Activated T-helper 17 cell treated with anti-CD3 and anti-CD28 coated beads, Interleukin-2, amount 50 U/mL, for 72 hours (primary cell): ENCODE results near the gene HEYL. TPM values are rescaled to one million over a fixed set of nuclear protein-coding genes. Genes with fewer than 3 reads are reported as not detected.
A peak's percentile ranks its signal among the peaks of the same experiment; 100 is the strongest.

Experiments
- ATAC-seq: fragments of 150-1000 bp; cut with Tn5 transposase; replicated peaks from 2 replicates; pipeline ENCODE4 v1.10.0; 2021; ENCODE audit warnings: mild to moderate bottlenecking, moderate library complexity
- H3K27ac Mint-ChIP-seq: one replicate; pipeline ENCODE4 v1.8.0; 2022; ENCODE audit warnings: mixed read lengths
- H3K27me3 Mint-ChIP-seq: one replicate; pipeline ENCODE4 v1.8.0; 2022; ENCODE audit warnings: mixed read lengths
- H3K36me3 Mint-ChIP-seq: one replicate; pipeline ENCODE4 v1.8.0; 2022; ENCODE audit warnings: low read depth, mild to moderate bottlenecking, mixed read lengths
- H3K4me1 Mint-ChIP-seq: one replicate; pipeline ENCODE4 v1.8.0; 2022; ENCODE audit warnings: mixed read lengths
- H3K4me3 Mint-ChIP-seq: one replicate; pipeline ENCODE4 v1.8.0; 2022; ENCODE audit warnings: mild to moderate bottlenecking, mixed read lengths
- H3K9me3 Mint-ChIP-seq: one replicate; pipeline ENCODE4 v1.8.0; 2022; ENCODE audit warnings: mixed read lengths
- total RNA-seq, 2 donors: library from RNA; stranded (reverse); gene quantifications; one replicate each; pipeline ENCODE4 v1.2.3, GENCODE V29; 2022

The HEYL gene
- total RNA-seq, 2 donors from 2014 or later, result 0.40 TPM; not detected in 1

- ATAC-seq, result no peak
- Mint-ChIP-seq H3K27me3 (no peaks in the 10 kb centered on the region), H3K27ac (no peak overlapping the region), H3K36me3 (no peaks in the 10 kb centered on the region), H3K9me3 (no peaks in the 10 kb centered on the region), H3K4me3 (no peak overlapping the region), H3K4me1 (peaks cover 9% of the 10 kb centered on the region)
Observed at GRCh38 chr1:39655578-39656268, 16.3 kb upstream of the HEYL start.

DNA sequence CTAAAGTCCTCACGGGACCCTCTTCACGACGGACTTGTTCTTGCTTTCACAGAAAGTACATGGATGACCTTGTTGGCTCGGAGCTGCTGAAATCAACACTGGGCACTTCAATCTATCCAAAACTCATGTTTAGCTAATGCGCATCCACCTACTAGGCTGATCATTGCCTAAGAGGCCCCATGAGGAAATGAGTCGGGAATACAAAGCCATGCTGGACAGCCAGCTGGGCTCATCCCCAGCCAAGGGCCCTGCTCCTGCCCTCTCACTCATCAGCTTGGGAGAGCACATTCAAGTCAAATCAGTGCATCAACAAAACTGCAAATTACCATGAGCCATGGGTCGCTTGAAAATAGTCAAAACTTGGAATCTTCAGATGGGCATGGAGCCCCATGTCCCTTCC is 14.8 kb upstream of the HEYL start:
- H3K27ac Mint-ChIP-seq, result no peak overlapping the region

GRCh38 chr1:39653546-39654031 is 14.1 kb upstream of the HEYL start:
- ATAC-seq, result peak; percentile 77
- Mint-ChIP-seq H3K36me3 (no peaks in the 10 kb centered on the region), H3K27me3 (no peaks in the 10 kb centered on the region), H3K4me3 (no peak overlapping the region), H3K27ac (no peak overlapping the region), H3K9me3 (no peaks in the 10 kb centered on the region), H3K4me1 (peaks cover 9% of the 10 kb centered on the region)

More for the DNA sequence above, 14.8 kb upstream of the HEYL start:
- no peaks in the 10 kb centered on the region for H3K9me3 Mint-ChIP-seq
- ATAC-seq, result no peak
- H3K36me3 Mint-ChIP-seq, result no peaks in the 10 kb centered on the region
- H3K27me3 Mint-ChIP-seq, result no peaks in the 10 kb centered on the region
- H3K4me1 Mint-ChIP-seq, result peaks cover 9% of the 10 kb centered on the region
- no peak overlapping the region for H3K4me3 Mint-ChIP-seq

DNA sequence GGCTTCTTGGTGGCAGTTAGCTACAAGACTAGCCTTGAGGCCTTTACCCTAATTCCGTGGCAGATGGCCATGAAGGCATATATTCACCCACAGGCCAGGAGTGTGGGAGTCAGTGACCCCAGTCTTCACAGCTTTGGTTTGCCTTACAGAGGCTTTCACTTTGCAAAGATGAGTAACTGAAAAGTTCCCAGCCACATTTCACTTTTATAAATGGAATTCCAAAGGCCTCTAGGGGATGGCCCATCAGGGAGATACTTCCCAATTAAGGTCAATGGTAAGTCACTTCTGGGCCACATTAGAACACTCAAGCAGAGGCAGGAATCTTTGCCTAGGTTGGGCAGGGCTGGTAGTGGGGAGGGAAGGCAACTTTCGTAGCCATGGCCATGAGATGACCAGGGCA is 13.1 kb upstream of the HEYL start:
- Mint-ChIP-seq H3K4me1 (peaks cover 4% of the 10 kb centered on the region), H3K9me3 (no peaks in the 10 kb centered on the region), H3K4me3 (no peak overlapping the region), H3K27me3 (no peaks in the 10 kb centered on the region), H3K36me3 (no peaks in the 10 kb centered on the region), H3K27ac (no peak overlapping the region)
- no peak for ATAC-seq

GRCh38 chr1:39652105-39652504 is 12.7 kb upstream of the HEYL start:
- H3K36me3 Mint-ChIP-seq, result no peaks in the 10 kb centered on the region
- peaks cover 4% of the 10 kb centered on the region for H3K4me1 Mint-ChIP-seq
- H3K27ac Mint-ChIP-seq, result no peak overlapping the region
- no peaks in the 10 kb centered on the region for H3K27me3 Mint-ChIP-seq
- no peaks in the 10 kb centered on the region for H3K9me3 Mint-ChIP-seq
- no peak overlapping the region for H3K4me3 Mint-ChIP-seq
- no peak for ATAC-seq

GRCh38 chr1:39650431-39650830 is 11.0 kb upstream of the HEYL start:
- Mint-ChIP-seq H3K4me1 (peaks cover 4% of the 10 kb centered on the region), H3K4me3 (no peak overlapping the region), H3K36me3 (no peaks in the 10 kb centered on the region), H3K27me3 (no peaks in the 10 kb centered on the region), H3K9me3 (no peaks in the 10 kb centered on the region), H3K27ac (no peak overlapping the region)
- ATAC-seq, result no peak

- Mint-ChIP-seq H3K9me3 (no peaks in the 10 kb centered on the region), H3K36me3 (no peaks in the 10 kb centered on the region), H3K27me3 (no peaks in the 10 kb centered on the region), H3K4me3 (no peak overlapping the region), H3K27ac (no peak overlapping the region), H3K4me1 (peaks cover 4% of the 10 kb centered on the region)
- no peak for ATAC-seq
Observed at GRCh38 chr1:39649636-39650185, 10.3 kb upstream of the HEYL start.

- Mint-ChIP-seq H3K4me1 (peaks cover 4% of the 10 kb centered on the region), H3K27ac (no peak overlapping the region), H3K4me3 (no peak overlapping the region), H3K9me3 (no peaks in the 10 kb centered on the region), H3K36me3 (no peaks in the 10 kb centered on the region), H3K27me3 (no peaks in the 10 kb centered on the region)
- ATAC-seq, result no peak
Observed at GRCh38 chr1:39648496-39648895, 9.1 kb upstream of the HEYL start.

DNA sequence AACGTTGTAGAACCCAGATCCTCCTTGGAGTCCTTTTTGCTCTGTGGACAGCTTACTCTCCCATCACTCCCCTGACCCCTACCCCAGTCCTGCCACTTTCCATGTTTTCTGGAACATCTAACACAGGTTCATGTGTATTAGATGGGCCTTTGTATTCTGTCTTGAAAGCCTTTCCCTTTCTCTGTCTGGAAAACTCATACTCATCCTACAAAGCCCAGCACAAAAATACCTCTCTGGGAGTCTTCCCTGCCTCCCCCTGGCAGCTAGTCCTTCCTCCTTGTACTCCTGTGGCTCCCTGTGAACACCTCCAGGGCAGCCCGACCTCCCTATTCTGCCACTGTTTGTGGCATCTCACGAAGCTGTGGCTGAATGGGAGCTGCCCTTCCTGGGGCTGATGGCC is 7.8 kb upstream of the HEYL start:
- peak overlapping the region; percentile 55 for H3K27ac Mint-ChIP-seq
- no peaks in the 10 kb centered on the region for H3K36me3 Mint-ChIP-seq
- no peak for ATAC-seq
- H3K4me1 Mint-ChIP-seq, result no peaks in the 10 kb centered on the region
- H3K27me3 Mint-ChIP-seq, result no peaks in the 10 kb centered on the region
- H3K9me3 Mint-ChIP-seq, result no peaks in the 10 kb centered on the region
- no peak overlapping the region for H3K4me3 Mint-ChIP-seq

GRCh38 chr1:39646232-39647081 is 7.0 kb upstream of the HEYL start:
- H3K27me3 Mint-ChIP-seq, result no peaks in the 10 kb centered on the region
- H3K4me1 Mint-ChIP-seq, result no peaks in the 10 kb centered on the region
- ATAC-seq, result no peak
- H3K27ac Mint-ChIP-seq, result no peak overlapping the region
- H3K36me3 Mint-ChIP-seq, result no peaks in the 10 kb centered on the region
- no peaks in the 10 kb centered on the region for H3K9me3 Mint-ChIP-seq
- no peak overlapping the region for H3K4me3 Mint-ChIP-seq

- no peak overlapping the region for H3K4me3 Mint-ChIP-seq
- ATAC-seq, result no peak
- H3K36me3 Mint-ChIP-seq, result no peaks in the 10 kb centered on the region
- H3K4me1 Mint-ChIP-seq, result no peaks in the 10 kb centered on the region
- H3K27ac Mint-ChIP-seq, result no peak overlapping the region
- no peaks in the 10 kb centered on the region for H3K27me3 Mint-ChIP-seq
- no peaks in the 10 kb centered on the region for H3K9me3 Mint-ChIP-seq
Observed at GRCh38 chr1:39645411-39646043, 6.1 kb upstream of the HEYL start.

DNA sequence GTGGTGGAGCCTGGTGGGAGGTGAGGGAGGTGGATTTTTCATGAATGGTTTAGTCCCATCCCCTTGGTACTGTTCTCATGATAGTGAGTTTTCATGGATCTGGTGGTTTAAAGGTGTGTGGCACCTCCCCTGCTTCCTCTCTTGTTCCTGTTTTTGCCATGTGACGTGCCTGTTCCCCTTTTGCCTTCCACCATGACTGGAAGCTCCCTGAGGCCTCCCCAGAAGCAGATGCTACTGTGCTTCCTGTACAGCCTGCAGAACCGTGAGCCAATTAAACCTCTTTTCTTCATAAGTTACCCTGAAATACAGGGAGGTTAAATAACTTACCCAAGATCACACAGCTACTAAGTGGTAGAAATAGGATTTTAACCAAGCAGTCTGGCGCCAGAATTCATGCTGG is 4.3 kb upstream of the HEYL start:
- Mint-ChIP-seq H3K27ac (no peak overlapping the region), H3K4me1 (no peaks in the 10 kb centered on the region), H3K4me3 (no peak overlapping the region), H3K27me3 (no peaks in the 10 kb centered on the region), H3K9me3 (no peaks in the 10 kb centered on the region), H3K36me3 (no peaks in the 10 kb centered on the region)
- ATAC-seq, result no peak

GRCh38 chr1:39642796-39643195 is 3.4 kb upstream of the HEYL start:
- H3K9me3 Mint-ChIP-seq, result no peaks in the 10 kb centered on the region
- H3K36me3 Mint-ChIP-seq, result no peaks in the 10 kb centered on the region
- ATAC-seq, result no peak
- no peaks in the 10 kb centered on the region for H3K27me3 Mint-ChIP-seq
- H3K27ac Mint-ChIP-seq, result no peak overlapping the region
- no peaks in the 10 kb centered on the region for H3K4me1 Mint-ChIP-seq
- H3K4me3 Mint-ChIP-seq, result no peak overlapping the region

- no peaks in the 10 kb centered on the region for H3K36me3 Mint-ChIP-seq
- ATAC-seq, result no peak
- no peaks in the 10 kb centered on the region for H3K9me3 Mint-ChIP-seq
- peaks cover 8% of the 10 kb centered on the region for H3K27me3 Mint-ChIP-seq
- no peak overlapping the region for H3K4me3 Mint-ChIP-seq
- H3K4me1 Mint-ChIP-seq, result no peaks in the 10 kb centered on the region
- H3K27ac Mint-ChIP-seq, result no peak overlapping the region
Observed at GRCh38 chr1:39640861-39641260, 1.4 kb upstream of the HEYL start.
